ENCODE data around the gene MYH1. TPM values are rescaled to one million over a fixed set of nuclear protein-coding genes. Genes with fewer than 3 reads are reported as not detected.

MYH1 gene
- polyA plus RNA-seq, 1 donor (not counting 4 experiments of a cell fraction or from before 2014, with no cell fraction given) = not detected

DNA sequence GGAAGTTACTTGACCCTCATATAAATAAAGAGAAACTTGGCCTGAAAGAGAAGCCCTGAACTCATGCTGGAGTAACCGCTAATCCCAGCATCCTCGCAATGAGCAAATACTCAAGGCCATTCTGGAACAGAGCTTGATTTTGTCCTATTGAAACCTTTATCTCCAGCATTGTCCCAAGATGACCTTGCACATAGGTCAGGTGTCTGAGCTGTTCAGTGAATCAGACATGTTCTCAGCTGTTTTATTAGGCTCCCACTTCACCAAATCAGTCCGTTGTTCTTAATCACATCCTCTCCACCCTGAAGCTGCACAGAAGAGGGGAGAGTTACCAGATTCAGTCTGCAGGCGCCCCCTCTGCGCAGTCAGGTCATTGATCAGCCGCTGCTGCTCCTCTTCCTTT is 9.1 kb upstream of the MYH1 start:
- Histone ChIP-seq H3K4me3 (ENCODE audit: control insufficient read depth in 2 of 3, extremely low read depth in 1 of 3, insufficient read depth in 2 of 3, low read depth in 1 of 3, low read length in 3 of 3) (no peak overlapping the region), H3K9ac (ENCODE audit: control insufficient read depth, extremely low read depth, insufficient read depth, low read length) (no peak overlapping the region), H3K27ac (ENCODE audit: control insufficient read depth, insufficient read depth, low read length) (no peak overlapping the region), H3K27me3 (ENCODE audit: control insufficient read depth, extremely low read depth, insufficient read depth, low read length) (no peaks in the 10 kb centered on the region), H3K4me1 (ENCODE audit: control insufficient read depth, extremely low read depth, insufficient read depth, low read length) (no peaks in the 10 kb centered on the region), H3K9me1 (ENCODE audit: control insufficient read depth, extremely low read depth, insufficient read depth, low read length) (no peaks in the 10 kb centered on the region), H2AFZ (ENCODE audit: control insufficient read depth, low read length) (no peak overlapping the region), H3K4me2 (ENCODE audit: control insufficient read depth, extremely low read depth, insufficient read depth, low read depth, low read length) (no peak overlapping the region), H3K79me2 (ENCODE audit: control insufficient read depth, insufficient read depth, low read length) (no peaks in the 10 kb centered on the region), H4K20me1 (ENCODE audit: control insufficient read depth, extremely low read depth, insufficient read depth, low read length) (no peaks in the 10 kb centered on the region), H3K9me3 (ENCODE audit: control insufficient read depth, low read depth, low read length) (no peaks in the 10 kb centered on the region), H3K36me3 (ENCODE audit: control insufficient read depth in 2 of 2, extremely low read depth in 1 of 2, insufficient read depth in 2 of 2, low read length in 2 of 2) (no peaks in the 10 kb centered on the region)
- FAIRE-seq (no peak), DNase-seq (ENCODE audit: low read depth, low spot score) (no peak)
- dilution Hi-C loops (cut with MboI; ENCODE audit: extremely low pct_ligation_motif_present, low sequenced_read_pairs) = no loop called here
- TF ChIP-seq CTCF (optimal IDR thresholded peaks at IDR 0.05 in 1 of 3, IDR thresholded peaks at IDR 0.05 in 1 of 3, conservative IDR thresholded peaks at IDR 0.05 in 1 of 3; ENCODE audit: extremely low read depth in 1 of 3, insufficient read depth in 2 of 3, low read length in 3 of 3) (no peak), EZH2 (IDR thresholded peaks at IDR 0.05; ENCODE audit: low read length) (no peak)

- Histone ChIP-seq H3K4me1 (ENCODE audit: control insufficient read depth, extremely low read depth, insufficient read depth, low read length) (no peaks in the 10 kb centered on the region), H4K20me1 (ENCODE audit: control insufficient read depth, extremely low read depth, insufficient read depth, low read length) (no peaks in the 10 kb centered on the region), H3K79me2 (ENCODE audit: control insufficient read depth, insufficient read depth, low read length) (no peaks in the 10 kb centered on the region), H3K9me1 (ENCODE audit: control insufficient read depth, extremely low read depth, insufficient read depth, low read length) (no peaks in the 10 kb centered on the region), H3K9me3 (ENCODE audit: control insufficient read depth, low read depth, low read length) (no peaks in the 10 kb centered on the region), H3K36me3 (ENCODE audit: control insufficient read depth in 2 of 2, extremely low read depth in 1 of 2, insufficient read depth in 2 of 2, low read length in 2 of 2) (no peaks in the 10 kb centered on the region), H3K4me3 (ENCODE audit: control insufficient read depth in 2 of 3, extremely low read depth in 1 of 3, insufficient read depth in 2 of 3, low read depth in 1 of 3, low read length in 3 of 3) (no peak overlapping the region), H3K27ac (ENCODE audit: control insufficient read depth, insufficient read depth, low read length) (no peak overlapping the region), H3K4me2 (ENCODE audit: control insufficient read depth, extremely low read depth, insufficient read depth, low read depth, low read length) (no peak overlapping the region), H3K9ac (ENCODE audit: control insufficient read depth, extremely low read depth, insufficient read depth, low read length) (no peak overlapping the region), H2AFZ (ENCODE audit: control insufficient read depth, low read length) (no peak overlapping the region), H3K27me3 (ENCODE audit: control insufficient read depth, extremely low read depth, insufficient read depth, low read length) (no peaks in the 10 kb centered on the region)
- no peak for TF ChIP-seq CTCF (optimal IDR thresholded peaks at IDR 0.05 in 1 of 3, IDR thresholded peaks at IDR 0.05 in 1 of 3, conservative IDR thresholded peaks at IDR 0.05 in 1 of 3; ENCODE audit: extremely low read depth in 1 of 3, insufficient read depth in 2 of 3, low read length in 3 of 3)
- TF ChIP-seq EZH2 (IDR thresholded peaks at IDR 0.05; ENCODE audit: low read length) = no peak
- DNase-seq (ENCODE audit: low read depth, low spot score) (no peak), FAIRE-seq (no peak)
- dilution Hi-C loops (cut with MboI; ENCODE audit: extremely low pct_ligation_motif_present, low sequenced_read_pairs) = no loop called here
Measured at GRCh38 chr17:10526517-10526916, 8.2 kb upstream of the MYH1 start.
